Esophagus muscularis mucosa (tissue), 4 donors: ENCODE data around the gene IFT88.

ENCODE experiments used
- EP300 ChIP-seq: sonication (generic); formaldehyde crosslinking; IDR thresholded peaks from one replicate; pipeline ENCODE4 v1.6.1; 2017; ENCODE audit warnings: antibody characterized with exemption
- POLR2A ChIP-seq: fragments of 450-650 bp; IDR thresholded peaks from one replicate; pipeline ENCODE4 v1.6.1; 2017; ENCODE audit warnings: antibody characterized with exemption, moderate library complexity, mild to moderate bottlenecking, low read depth
- POLR2AphosphoS5 ChIP-seq, 2 donors: sonication (generic); formaldehyde crosslinking; IDR thresholded peaks; one replicate each; pipeline ENCODE4 v1.6.1; 2017; ENCODE audit warnings: antibody characterized with exemption in 2 of 2
- TF ChIP-seq, protein P1 (sequence below), 3 experiments: fragments of 200-600 bp in 2 of 3; fragments of 450-650 bp in 1 of 3; sonication (generic) in 2 of 3; IDR thresholded peaks; one replicate each; pipeline ENCODE4 v1.5.1; 2017 to 2019; ENCODE audit warnings: antibody characterized with exemption in 3 of 3, mild to moderate bottlenecking in 2 of 3, moderate library complexity in 1 of 3

- TF ChIP-seq, protein P1, sequence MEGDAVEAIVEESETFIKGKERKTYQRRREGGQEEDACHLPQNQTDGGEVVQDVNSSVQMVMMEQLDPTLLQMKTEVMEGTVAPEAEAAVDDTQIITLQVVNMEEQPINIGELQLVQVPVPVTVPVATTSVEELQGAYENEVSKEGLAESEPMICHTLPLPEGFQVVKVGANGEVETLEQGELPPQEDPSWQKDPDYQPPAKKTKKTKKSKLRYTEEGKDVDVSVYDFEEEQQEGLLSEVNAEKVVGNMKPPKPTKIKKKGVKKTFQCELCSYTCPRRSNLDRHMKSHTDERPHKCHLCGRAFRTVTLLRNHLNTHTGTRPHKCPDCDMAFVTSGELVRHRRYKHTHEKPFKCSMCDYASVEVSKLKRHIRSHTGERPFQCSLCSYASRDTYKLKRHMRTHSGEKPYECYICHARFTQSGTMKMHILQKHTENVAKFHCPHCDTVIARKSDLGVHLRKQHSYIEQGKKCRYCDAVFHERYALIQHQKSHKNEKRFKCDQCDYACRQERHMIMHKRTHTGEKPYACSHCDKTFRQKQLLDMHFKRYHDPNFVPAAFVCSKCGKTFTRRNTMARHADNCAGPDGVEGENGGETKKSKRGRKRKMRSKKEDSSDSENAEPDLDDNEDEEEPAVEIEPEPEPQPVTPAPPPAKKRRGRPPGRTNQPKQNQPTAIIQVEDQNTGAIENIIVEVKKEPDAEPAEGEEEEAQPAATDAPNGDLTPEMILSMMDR (IDR thresholded peaks at IDR 0.05) = no peak
- TF ChIP-seq POLR2A (no peak), POLR2AphosphoS5 (IDR thresholded peaks at IDR 0.05) (no peak), EP300 (no peak)
Observed at GRCh38 chr13:20701461-20701860, 134.5 kb downstream of the IFT88 start.
